Hepatocyte (in vitro differentiated cells): ENCODE results near the gene MRPL42.

Experiments
- EZH2 ChIP-seq: fragments of 200-600 bp; sonication (generic); IDR thresholded peaks from 2 replicates; pipeline ENCODE4 v1.6.1; 2016; ENCODE audit warnings: antibody characterized with exemption, mild to moderate bottlenecking, borderline replicate concordance
- EZH2phosphoT487 ChIP-seq: fragments of 200-600 bp; sonication (generic); IDR thresholded peaks from one replicate; pipeline ENCODE4 v1.6.1; 2018; ENCODE audit warnings: antibody characterized with exemption, mild to moderate bottlenecking, low read depth, moderate library complexity; ENCODE audit not compliant: unreplicated experiment, severe bottlenecking
- TF ChIP-seq, protein P1 (sequence below): fragments of 200-600 bp; sonication (generic); IDR thresholded peaks from 2 replicates; pipeline ENCODE4 v1.5.1; 2016; ENCODE audit warnings: antibody characterized with exemption, mild to moderate bottlenecking; ENCODE audit not compliant: poor library complexity

DNA sequence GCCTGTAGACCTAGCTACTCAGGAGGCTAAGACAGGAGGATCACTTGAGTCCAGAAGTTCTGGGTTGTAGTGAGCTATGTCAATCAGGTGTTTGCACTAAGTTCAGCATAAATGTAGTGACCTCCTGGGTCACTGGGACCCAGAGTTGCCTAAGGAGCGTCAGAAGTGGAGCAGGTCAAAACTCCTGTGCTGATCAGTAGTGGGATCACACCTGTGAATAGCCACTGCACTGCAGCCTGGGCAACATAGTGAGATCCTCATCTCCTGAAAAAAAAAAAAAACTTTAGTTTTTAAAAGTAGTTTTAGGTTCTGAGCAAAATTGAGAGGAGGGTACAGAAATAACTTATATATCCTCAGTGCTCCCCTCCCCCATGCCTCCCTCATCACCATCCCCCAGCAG lies 42.2 kb downstream of the MRPL42 start:
- TF ChIP-seq, protein P1, sequence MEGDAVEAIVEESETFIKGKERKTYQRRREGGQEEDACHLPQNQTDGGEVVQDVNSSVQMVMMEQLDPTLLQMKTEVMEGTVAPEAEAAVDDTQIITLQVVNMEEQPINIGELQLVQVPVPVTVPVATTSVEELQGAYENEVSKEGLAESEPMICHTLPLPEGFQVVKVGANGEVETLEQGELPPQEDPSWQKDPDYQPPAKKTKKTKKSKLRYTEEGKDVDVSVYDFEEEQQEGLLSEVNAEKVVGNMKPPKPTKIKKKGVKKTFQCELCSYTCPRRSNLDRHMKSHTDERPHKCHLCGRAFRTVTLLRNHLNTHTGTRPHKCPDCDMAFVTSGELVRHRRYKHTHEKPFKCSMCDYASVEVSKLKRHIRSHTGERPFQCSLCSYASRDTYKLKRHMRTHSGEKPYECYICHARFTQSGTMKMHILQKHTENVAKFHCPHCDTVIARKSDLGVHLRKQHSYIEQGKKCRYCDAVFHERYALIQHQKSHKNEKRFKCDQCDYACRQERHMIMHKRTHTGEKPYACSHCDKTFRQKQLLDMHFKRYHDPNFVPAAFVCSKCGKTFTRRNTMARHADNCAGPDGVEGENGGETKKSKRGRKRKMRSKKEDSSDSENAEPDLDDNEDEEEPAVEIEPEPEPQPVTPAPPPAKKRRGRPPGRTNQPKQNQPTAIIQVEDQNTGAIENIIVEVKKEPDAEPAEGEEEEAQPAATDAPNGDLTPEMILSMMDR, result no peak
- no peak for TF ChIP-seq EZH2phosphoT487
- TF ChIP-seq EZH2, result no peak
